B cell (primary cell): ENCODE data around the gene KRT80.

Experiments used
- EZH2 ChIP-seq: IDR thresholded peaks from 2 replicates; pipeline ENCODE4 v1.6.1; 2012; ENCODE audit warnings: borderline replicate concordance, low read depth, mild to moderate bottlenecking, moderate library complexity, low read length; ENCODE audit not compliant: insufficient read depth, poor library complexity, severe bottlenecking
- TF ChIP-seq, protein P1 (sequence below): fragments of 200-600 bp; IDR thresholded peaks from one replicate; pipeline ENCODE4 v1.8.0; 2022; ENCODE audit warnings: antibody characterized with exemption, mild to moderate bottlenecking

DNA sequence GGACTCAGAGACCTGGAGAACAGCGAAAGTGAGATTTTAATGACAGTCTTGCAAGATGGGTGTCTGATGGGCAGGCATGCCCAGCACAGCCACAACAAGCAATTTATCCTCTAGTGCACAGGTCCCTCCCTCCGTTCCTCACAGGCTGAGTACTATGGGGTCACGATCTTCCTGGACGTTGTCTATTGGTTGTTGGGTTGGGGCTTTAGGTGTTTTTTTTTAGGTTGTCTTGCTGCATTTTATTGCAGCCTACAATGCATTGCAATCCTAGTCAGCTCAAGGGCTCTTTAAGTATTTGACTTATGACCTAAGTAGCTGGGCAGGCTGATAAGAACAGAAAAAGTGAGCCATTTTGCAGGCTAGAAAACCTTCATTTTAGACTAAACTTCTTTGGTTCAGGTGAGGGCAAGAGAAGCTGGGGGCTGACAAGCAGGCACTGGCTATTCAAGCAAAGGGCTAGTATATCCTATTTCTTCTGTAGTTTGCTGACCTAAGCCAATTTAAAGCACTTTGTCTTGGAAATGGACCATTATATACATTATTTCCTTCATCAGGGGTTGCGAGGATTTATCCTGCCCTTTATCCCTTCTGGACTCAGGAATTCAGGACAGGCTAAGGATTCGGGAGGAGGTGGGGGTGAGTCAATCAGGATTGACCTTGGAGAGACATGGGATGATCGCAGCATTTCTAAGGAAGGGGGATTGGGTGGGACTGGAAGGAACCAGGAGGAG, 47.3 kb upstream of the KRT80 start:
- TF ChIP-seq, protein P1, sequence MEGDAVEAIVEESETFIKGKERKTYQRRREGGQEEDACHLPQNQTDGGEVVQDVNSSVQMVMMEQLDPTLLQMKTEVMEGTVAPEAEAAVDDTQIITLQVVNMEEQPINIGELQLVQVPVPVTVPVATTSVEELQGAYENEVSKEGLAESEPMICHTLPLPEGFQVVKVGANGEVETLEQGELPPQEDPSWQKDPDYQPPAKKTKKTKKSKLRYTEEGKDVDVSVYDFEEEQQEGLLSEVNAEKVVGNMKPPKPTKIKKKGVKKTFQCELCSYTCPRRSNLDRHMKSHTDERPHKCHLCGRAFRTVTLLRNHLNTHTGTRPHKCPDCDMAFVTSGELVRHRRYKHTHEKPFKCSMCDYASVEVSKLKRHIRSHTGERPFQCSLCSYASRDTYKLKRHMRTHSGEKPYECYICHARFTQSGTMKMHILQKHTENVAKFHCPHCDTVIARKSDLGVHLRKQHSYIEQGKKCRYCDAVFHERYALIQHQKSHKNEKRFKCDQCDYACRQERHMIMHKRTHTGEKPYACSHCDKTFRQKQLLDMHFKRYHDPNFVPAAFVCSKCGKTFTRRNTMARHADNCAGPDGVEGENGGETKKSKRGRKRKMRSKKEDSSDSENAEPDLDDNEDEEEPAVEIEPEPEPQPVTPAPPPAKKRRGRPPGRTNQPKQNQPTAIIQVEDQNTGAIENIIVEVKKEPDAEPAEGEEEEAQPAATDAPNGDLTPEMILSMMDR, result no peak
- no peak for TF ChIP-seq EZH2
